GM12801 (cell line): ENCODE measurements around the gene BPIFB1.

Experiments used
- TF ChIP-seq, protein P1 (sequence below): IDR thresholded peaks from one replicate; pipeline ENCODE4 v1.5.1; 2011; ENCODE audit warnings: control low read depth; ENCODE audit not compliant: insufficient read length; ENCODE audit errors: extremely low read depth

Gene BPIFB1

GRCh38 chr20:33338467-33339258 is 55.6 kb downstream of the BPIFB1 start:
- TF ChIP-seq, protein P1, sequence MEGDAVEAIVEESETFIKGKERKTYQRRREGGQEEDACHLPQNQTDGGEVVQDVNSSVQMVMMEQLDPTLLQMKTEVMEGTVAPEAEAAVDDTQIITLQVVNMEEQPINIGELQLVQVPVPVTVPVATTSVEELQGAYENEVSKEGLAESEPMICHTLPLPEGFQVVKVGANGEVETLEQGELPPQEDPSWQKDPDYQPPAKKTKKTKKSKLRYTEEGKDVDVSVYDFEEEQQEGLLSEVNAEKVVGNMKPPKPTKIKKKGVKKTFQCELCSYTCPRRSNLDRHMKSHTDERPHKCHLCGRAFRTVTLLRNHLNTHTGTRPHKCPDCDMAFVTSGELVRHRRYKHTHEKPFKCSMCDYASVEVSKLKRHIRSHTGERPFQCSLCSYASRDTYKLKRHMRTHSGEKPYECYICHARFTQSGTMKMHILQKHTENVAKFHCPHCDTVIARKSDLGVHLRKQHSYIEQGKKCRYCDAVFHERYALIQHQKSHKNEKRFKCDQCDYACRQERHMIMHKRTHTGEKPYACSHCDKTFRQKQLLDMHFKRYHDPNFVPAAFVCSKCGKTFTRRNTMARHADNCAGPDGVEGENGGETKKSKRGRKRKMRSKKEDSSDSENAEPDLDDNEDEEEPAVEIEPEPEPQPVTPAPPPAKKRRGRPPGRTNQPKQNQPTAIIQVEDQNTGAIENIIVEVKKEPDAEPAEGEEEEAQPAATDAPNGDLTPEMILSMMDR, result no peak

GRCh38 chr20:33339515-33340058 is 56.6 kb downstream of the BPIFB1 start:
- TF ChIP-seq, protein P1, result no peak

DNA sequence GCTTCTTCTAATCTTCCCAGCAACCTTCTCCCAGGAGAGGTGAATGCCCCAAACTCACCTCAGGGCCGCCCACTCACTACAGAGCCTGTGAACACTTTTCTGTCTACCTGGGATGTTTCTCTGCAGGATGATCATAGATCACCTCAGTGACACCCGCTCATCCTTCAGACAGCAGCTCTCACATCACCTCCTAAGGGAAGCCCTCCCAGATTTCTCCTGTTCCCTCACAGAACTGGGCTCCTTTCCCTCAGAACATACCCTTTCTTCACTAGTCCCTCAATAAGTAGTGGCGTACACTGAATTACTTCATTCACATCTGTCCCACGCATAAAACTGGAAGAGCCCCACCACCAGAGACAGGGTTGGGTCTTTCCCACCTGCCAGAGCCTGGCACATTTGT is 60.5 kb downstream of the BPIFB1 start:
- TF ChIP-seq, protein P1, result no peak

DNA sequence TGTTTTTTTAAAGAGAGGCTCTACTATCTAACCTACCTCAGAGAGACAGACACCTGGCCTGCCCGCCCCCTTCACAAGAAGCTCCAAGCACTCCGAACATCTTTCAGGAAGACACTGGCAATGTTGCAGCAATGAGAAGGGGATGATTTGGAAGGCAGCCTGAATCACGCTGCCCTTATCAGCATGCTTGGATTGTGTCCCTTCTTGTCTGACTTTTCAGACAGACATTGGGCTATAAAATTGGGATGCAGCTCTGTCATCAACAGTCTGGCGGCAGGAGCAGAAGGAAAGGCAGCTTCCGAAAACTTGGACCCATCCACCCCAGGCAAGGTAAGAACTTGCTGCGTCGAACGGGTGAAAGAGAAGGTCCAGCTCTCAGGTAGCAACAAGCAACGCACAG is 62.3 kb downstream of the BPIFB1 start:
- TF ChIP-seq, protein P1, result no peak

GRCh38 chr20:33348136-33348937 is 65.3 kb downstream of the BPIFB1 start:
- TF ChIP-seq, protein P1, result no peak

GRCh38 chr20:33349493-33349892 is 66.5 kb downstream of the BPIFB1 start:
- TF ChIP-seq, protein P1, result no peak

DNA sequence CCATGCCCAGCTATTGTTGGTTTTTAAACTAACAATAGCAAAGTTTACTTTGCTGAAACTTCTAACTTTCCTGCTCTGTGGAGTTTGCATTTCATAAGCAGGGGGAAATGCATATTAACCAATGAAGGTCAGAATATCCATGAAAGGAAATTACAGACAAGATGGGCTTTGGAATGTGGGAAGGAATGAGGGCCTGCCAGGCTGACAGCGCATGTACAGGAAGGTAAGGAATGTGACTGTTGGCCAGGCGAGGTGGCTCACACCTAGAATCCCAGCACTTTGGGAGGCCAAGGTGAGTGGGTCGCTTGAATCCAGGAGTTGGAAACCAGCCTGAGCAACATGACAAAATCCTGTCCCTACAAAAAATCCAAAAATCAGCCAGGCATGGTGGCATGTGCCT is 68.7 kb downstream of the BPIFB1 start:
- TF ChIP-seq, protein P1, result no peak
